ENCODE results near the gene COL5A2.

DNA sequence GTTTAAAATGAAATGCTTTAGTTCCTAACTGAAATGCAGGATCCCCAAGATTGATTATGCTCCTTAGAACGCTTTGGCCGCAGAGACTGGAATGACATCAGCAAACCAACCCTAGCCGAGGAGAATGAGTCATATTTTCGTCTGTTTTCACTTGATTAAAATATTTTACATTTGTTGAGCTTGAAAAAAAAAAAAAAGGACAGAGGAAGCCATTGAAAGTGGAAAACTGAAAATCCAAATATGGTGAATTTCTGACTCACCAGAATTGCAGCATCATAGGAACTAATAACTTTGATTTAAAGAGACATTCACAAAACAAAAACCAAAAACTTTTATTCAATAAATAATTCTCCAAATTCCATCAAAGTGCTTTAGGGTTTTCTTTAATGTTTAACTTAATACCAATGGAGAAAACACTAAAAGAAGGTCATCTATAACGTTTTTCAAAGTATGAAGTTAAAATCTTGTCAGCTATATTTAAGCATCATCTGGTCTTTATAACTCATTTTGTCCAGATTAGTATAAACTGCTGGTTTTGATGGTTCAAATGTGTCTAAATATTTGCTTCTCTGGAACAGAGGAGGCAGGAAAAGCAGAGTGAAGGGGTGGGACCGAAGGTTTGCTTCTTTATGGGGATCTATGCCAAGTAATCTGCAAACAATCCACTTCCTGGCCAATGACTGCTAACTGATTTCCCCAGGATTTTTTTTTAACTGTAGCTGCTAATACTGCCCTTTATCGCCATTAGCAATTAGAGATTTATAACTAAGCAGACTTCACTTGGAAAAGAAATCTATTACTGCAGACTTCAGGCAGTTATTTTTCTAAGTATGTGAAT lies 30.9 kb upstream of the COL5A2 start:
- TF ChIP-seq EZH2phosphoT487 (IDR thresholded peaks at IDR 0.05; ENCODE audit: insufficient read depth, low read depth) (no peak), EZH2 (IDR thresholded peaks at IDR 0.05; ENCODE audit: insufficient read depth, poor library complexity, severe bottlenecking) (no peak)
